GM12892 (cell line): ENCODE results near the gene KRT25.

ENCODE experiments used
- POLR2A ChIP-seq: IDR thresholded peaks from 2 replicates; pipeline ENCODE4 v1.6.1; 2011; ENCODE audit warnings: low read depth, low read length, control low read depth
- POLR2AphosphoS5 ChIP-seq: IDR thresholded peaks from 2 replicates; pipeline ENCODE4 v1.6.1; 2011; ENCODE audit warnings: low read depth, low read length, control low read depth
- TAF1 ChIP-seq: IDR thresholded peaks from 2 replicates; pipeline ENCODE4 v1.6.1; 2011; ENCODE audit warnings: low read depth, mild to moderate bottlenecking, control low read depth, low read length, borderline replicate concordance

DNA sequence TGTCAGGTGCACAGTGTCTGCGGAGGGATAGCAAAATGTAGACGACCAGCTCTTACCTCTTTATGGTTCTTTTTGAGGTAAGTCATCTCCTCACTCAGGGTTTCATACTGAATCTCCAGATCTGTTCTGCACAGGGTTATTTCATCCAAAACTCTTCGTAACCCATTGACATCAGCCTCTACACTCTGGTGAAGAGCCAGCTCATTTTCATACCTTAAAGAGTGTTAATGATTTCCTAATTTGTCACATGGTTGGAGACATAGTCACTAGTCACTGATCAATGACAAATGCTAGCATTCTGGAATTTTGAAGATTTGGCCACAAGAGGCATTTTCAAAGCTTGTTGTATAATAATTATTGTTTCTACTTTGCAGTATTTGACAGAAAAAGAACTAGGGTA, 1.3 kb downstream of the KRT25 start:
- no peak for TF ChIP-seq TAF1
- no peak for TF ChIP-seq POLR2A
- TF ChIP-seq POLR2AphosphoS5, result no peak
